Activated T-cell treated with anti-CD3 and anti-CD28 coated beads, Interleukin-2, amount 50 U/mL, for 4 hours (primary cell): Measurements from ENCODE around the gene LRIG2. TPM values are rescaled to one million over a fixed set of nuclear protein-coding genes. Genes with fewer than 3 reads are reported as not detected.

Experiments
- ATAC-seq, 2 donors: fragments of 200-7000 bp; cut with Tn5 transposase; one replicate each; pipeline ENCODE4 v1.10.0; 2021
- DNase-seq: peaks from one replicate; pipeline ENCODE4 v3.0.0-alpha.2; 2020
- H3K27me3 Mint-ChIP-seq: one replicate; pipeline ENCODE4 v1.8.0; 2021; ENCODE audit warnings: low read depth, mixed read lengths
- H3K36me3 Mint-ChIP-seq: one replicate; pipeline ENCODE4 v1.8.0; 2022; ENCODE audit warnings: mixed read lengths; ENCODE audit not compliant: insufficient read depth
- H3K4me1 Mint-ChIP-seq: one replicate; pipeline ENCODE4 v1.8.0; 2021; ENCODE audit warnings: low read depth, mixed read lengths
- H3K4me3 Mint-ChIP-seq: one replicate; pipeline ENCODE4 v1.8.0; 2021; ENCODE audit warnings: mild to moderate bottlenecking, moderate library complexity, mixed read lengths
- H3K9me3 Mint-ChIP-seq: one replicate; pipeline ENCODE4 v1.8.0; 2021; ENCODE audit warnings: mixed read lengths
- total RNA-seq, 3 donors: library from RNA; stranded (reverse); gene quantifications; one replicate each; pipeline ENCODE4 v1.2.1, GENCODE V29; 2021

The LRIG2 gene
- total RNA-seq, 3 donors from 2014 or later: 7.5 to 8.2 (median 7.8) TPM

DNA sequence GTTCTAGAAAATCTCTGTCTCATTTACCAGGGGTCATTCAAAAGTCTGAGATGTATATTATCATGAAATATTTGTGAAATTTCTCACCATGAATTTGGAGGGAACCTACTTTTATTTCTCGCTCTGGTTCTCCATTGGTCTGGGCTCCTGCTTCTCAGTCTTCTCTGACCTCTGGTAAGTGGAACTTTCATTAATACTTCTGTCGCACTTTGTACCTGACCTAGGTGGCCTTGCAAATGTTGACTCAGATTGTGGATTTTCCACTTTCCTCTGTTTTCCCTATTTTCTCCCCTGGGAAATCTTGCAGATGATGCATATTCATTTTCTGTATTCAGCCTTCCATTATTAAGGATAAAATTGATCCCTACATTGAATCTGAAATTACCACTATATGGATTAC, 53.2 kb downstream of the LRIG2 start:
- ATAC-seq: no peak
- Mint-ChIP-seq H3K4me1 (peaks cover 7% of the 10 kb centered on the region), H3K36me3 (peaks cover 28% of the 10 kb centered on the region), H3K4me3 (no peak overlapping the region), H3K9me3 (no peaks in the 10 kb centered on the region), H3K27me3 (no peaks in the 10 kb centered on the region)
- DNase-seq: no peak

- DNase-seq (no peak), ATAC-seq (no peak)
- no peaks in the 10 kb centered on the region for H3K27me3 Mint-ChIP-seq
- peaks cover 28% of the 10 kb centered on the region for H3K36me3 Mint-ChIP-seq
- H3K9me3 Mint-ChIP-seq: no peaks in the 10 kb centered on the region
- peaks cover 21% of the 10 kb centered on the region for H3K4me1 Mint-ChIP-seq
- H3K4me3 Mint-ChIP-seq: no peak overlapping the region
Measured at GRCh38 chr1:113128116-113128515, 55.1 kb downstream of the LRIG2 start.

- no peaks in the 10 kb centered on the region for H3K9me3 Mint-ChIP-seq
- H3K36me3 Mint-ChIP-seq: peaks cover 21% of the 10 kb centered on the region
- H3K4me1 Mint-ChIP-seq: peaks cover 23% of the 10 kb centered on the region
- no peak overlapping the region for H3K4me3 Mint-ChIP-seq
- DNase-seq (no peak), ATAC-seq (no peak)
- H3K27me3 Mint-ChIP-seq: no peaks in the 10 kb centered on the region
Measured at GRCh38 chr1:113129529-113130185, 56.7 kb downstream of the LRIG2 start.

DNA sequence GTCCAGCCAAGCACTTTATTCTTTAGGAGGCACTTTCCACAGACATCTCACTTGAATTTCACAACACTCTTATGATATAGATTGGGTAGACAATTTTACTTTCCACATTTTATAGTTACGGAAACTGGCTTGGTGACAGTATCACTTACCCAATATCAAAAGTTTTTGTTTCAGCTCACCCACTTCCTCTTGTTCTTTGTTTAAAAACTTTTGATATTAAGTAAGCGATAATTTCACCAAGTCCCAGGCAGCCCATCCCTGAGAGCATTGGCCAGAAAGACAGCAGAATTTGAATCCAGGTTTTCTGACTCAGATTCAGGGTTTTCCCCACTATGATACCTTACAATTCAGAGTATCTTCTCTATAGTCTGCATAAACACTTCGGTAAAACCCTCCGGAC, 60.0 kb downstream of the LRIG2 start:
- peak; percentile 86 to 94 for ATAC-seq
- Mint-ChIP-seq H3K27me3 (no peaks in the 10 kb centered on the region), H3K9me3 (no peaks in the 10 kb centered on the region), H3K36me3 (peaks cover 2% of the 10 kb centered on the region), H3K4me3 (no peak overlapping the region), H3K4me1 (peaks cover 23% of the 10 kb centered on the region)
- DNase-seq: no peak

- Mint-ChIP-seq H3K4me1 (peaks cover 21% of the 10 kb centered on the region), H3K36me3 (no peaks in the 10 kb centered on the region), H3K4me3 (no peak overlapping the region), H3K9me3 (no peaks in the 10 kb centered on the region), H3K27me3 (no peaks in the 10 kb centered on the region)
- DNase-seq (no peak), ATAC-seq (no peak)
Measured at GRCh38 chr1:113133759-113134158, 60.8 kb downstream of the LRIG2 start.

- Mint-ChIP-seq H3K9me3 (no peaks in the 10 kb centered on the region), H3K4me3 (no peak overlapping the region), H3K4me1 (peaks cover 18% of the 10 kb centered on the region)
Measured at GRCh38 chr1:113135460-113135859, 62.5 kb downstream of the LRIG2 start.

DNA sequence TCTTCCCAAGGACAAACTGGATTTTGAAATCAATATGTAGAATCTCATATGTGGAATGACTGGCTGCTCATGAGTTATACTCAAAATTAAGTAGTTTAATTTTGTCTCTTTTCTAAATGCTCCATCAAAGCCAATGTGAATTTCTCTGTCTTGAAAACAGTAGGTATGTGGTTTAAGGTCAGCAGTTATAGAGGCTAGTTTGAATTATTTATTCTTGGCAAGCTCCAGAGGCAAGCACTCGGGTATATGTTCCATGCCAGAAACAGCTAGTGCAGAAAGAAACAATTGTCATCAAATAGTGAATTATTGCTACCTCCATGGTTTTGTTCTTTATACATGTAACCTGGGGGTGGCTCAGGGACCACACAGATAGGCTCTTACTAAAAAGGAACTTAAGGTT, 63.5 kb downstream of the LRIG2 start:
- Mint-ChIP-seq H3K9me3 (no peaks in the 10 kb centered on the region), H3K27me3 (no peaks in the 10 kb centered on the region), H3K36me3 (no peaks in the 10 kb centered on the region), H3K4me3 (no peak overlapping the region), H3K4me1 (peaks cover 19% of the 10 kb centered on the region)
- ATAC-seq (no peak), DNase-seq (no peak)

More at GRCh38 chr1:113135460-113135859, 62.5 kb downstream of the LRIG2 start:
- Mint-ChIP-seq H3K27me3 (no peaks in the 10 kb centered on the region), H3K36me3 (no peaks in the 10 kb centered on the region)
- no peak for ATAC-seq
- DNase-seq: no peak

GRCh38 chr1:113137563-113137962, 64.6 kb downstream of the LRIG2 start:
- Mint-ChIP-seq H3K27me3 (no peaks in the 10 kb centered on the region), H3K4me1 (peaks cover 19% of the 10 kb centered on the region), H3K36me3 (no peaks in the 10 kb centered on the region), H3K4me3 (no peak overlapping the region), H3K9me3 (no peaks in the 10 kb centered on the region)
- ATAC-seq: no peak
- no peak for DNase-seq

DNA sequence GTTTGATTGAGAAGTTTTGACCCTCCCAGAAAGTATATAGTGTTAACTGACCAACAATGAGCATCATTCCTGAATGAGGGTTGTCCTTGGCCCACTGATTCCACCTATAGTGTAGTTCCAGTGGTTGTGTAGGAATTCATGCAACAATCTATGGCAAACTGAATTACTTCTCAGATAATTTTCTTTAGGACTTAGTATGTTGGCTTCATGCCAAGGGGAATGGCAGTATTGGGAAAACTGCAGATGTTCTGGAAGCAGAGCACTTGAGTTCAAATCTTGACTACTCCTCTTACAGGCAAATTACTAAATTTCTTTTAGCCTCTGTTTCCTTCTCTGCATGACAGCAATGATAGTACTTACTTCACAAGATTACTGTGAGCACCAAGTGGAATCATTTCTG, 65.8 kb downstream of the LRIG2 start:
- DNase-seq (no peak), ATAC-seq (no peak)
- Mint-ChIP-seq H3K4me3 (no peak overlapping the region), H3K4me1 (peaks cover 18% of the 10 kb centered on the region), H3K9me3 (no peaks in the 10 kb centered on the region), H3K27me3 (no peaks in the 10 kb centered on the region), H3K36me3 (no peaks in the 10 kb centered on the region)

DNA sequence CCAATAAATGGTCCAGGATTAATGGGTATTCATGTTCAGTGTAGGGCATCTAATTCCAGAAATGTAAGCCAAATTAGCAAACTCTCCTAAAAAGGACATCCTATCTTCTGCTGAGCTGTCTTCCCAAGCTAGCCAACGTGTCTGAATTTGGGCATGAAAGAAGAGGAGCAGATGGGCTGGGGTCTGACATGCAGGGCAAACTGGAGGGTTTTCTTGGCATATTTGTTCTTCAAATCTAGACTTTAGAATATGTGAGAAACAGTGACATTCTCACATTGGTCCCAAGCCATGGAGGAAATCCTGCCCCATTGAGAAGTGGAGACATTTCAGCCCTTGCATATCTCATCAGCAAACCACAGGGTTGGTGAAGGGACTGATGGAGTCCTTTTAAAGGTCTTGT, 67.2 kb downstream of the LRIG2 start:
- no peak for DNase-seq
- Mint-ChIP-seq H3K36me3 (no peaks in the 10 kb centered on the region), H3K9me3 (no peaks in the 10 kb centered on the region), H3K27me3 (no peaks in the 10 kb centered on the region), H3K4me1 (peaks cover 21% of the 10 kb centered on the region), H3K4me3 (no peak overlapping the region)
- ATAC-seq: no peak

DNA sequence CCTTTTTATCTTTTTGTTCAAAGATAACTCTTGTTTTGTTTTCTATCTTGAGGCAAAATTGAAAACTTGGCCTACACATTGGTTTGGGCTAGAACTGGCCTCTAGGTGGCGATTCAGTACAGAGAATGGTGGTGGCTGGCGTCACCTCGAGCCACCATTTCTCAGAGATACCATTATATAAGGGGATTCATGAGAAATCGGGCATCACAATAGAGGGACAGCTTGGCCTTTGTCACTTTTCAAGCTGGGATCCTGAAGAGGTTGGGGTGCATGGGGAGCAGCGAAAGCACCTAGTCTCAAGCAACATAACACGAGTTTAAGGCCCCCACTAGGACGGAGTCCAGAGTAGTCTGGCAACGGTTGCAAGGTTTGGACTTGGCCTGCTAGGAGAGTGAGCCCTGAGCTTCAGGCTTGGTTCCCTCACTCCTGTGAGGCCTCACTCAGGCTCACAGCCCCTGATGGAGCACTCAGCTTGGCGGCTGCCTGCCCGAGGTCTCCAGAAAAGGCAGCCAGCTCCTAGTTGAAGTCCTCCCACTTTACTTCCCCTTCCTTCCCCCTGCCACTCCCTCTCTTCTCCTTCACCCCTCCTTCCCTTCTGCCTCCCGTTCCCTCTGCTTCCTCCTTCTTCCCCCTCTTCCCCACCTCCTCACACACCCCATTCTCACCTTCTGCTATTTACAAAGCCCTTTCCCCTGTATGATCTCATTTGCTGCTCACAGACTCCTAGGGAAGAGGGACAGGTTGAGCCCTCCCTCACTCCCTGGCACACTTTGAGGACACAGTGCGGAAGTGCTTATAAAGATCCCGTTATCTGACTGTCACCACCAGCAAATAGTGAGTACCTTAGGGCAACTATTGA, 67.8 kb downstream of the LRIG2 start:
- Mint-ChIP-seq H3K27me3 (no peaks in the 10 kb centered on the region), H3K4me3 (no peak overlapping the region), H3K36me3 (no peaks in the 10 kb centered on the region), H3K9me3 (no peaks in the 10 kb centered on the region), H3K4me1 (peaks cover 21% of the 10 kb centered on the region)
- DNase-seq: peak; percentile 43
- ATAC-seq: peak; percentile 74 to 81

GRCh38 chr1:113141650-113142473, 68.9 kb downstream of the LRIG2 start:
- ATAC-seq: no peak
- H3K4me1 Mint-ChIP-seq: peaks cover 29% of the 10 kb centered on the region
- no peaks in the 10 kb centered on the region for H3K36me3 Mint-ChIP-seq
- H3K27me3 Mint-ChIP-seq: no peaks in the 10 kb centered on the region
- no peaks in the 10 kb centered on the region for H3K9me3 Mint-ChIP-seq
- DNase-seq: no peak
- no peak overlapping the region for H3K4me3 Mint-ChIP-seq

- H3K4me1 Mint-ChIP-seq: peaks cover 36% of the 10 kb centered on the region
- H3K36me3 Mint-ChIP-seq: no peaks in the 10 kb centered on the region
- no peaks in the 10 kb centered on the region for H3K27me3 Mint-ChIP-seq
- H3K4me3 Mint-ChIP-seq: no peak overlapping the region
- no peaks in the 10 kb centered on the region for H3K9me3 Mint-ChIP-seq
- ATAC-seq: no peak
- no peak for DNase-seq
Measured at GRCh38 chr1:113142791-113143190, 69.8 kb downstream of the LRIG2 start.

GRCh38 chr1:113146242-113147072, 73.5 kb downstream of the LRIG2 start:
- Mint-ChIP-seq H3K27me3 (no peaks in the 10 kb centered on the region), H3K4me1 (peaks cover 34% of the 10 kb centered on the region), H3K9me3 (no peaks in the 10 kb centered on the region), H3K4me3 (no peak overlapping the region), H3K36me3 (no peaks in the 10 kb centered on the region)
- ATAC-seq: peak; percentile 46 to 84
- DNase-seq: no peak
